ENCODE results near the gene AFMID.

The AFMID gene

GRCh38 chr17:78256707-78257591 lies 69.8 kb downstream of the AFMID start:
- CTCF ChIA-PET, result no interaction called here
- DNase-seq (ENCODE audit: extremely low spot score), result no peak
- POLR2A ChIA-PET, result no interaction called here
- TF ChIP-seq FOXK2 (IDR thresholded peaks at IDR 0.05) (no peak), L3MBTL2 (conservative IDR thresholded peaks at IDR 0.05) (no peak), SUZ12 (IDR thresholded peaks at IDR 0.05) (no peak), HDGF (IDR thresholded peaks at IDR 0.05; ENCODE audit: borderline replicate concordance) (no peak), ZNF384 (IDR thresholded peaks at IDR 0.05) (no peak), FOXA1 (IDR thresholded peaks at IDR 0.05) (no peak), TARDBP (IDR thresholded peaks at IDR 0.05) (no peak), CTBP1 (IDR thresholded peaks at IDR 0.05; ENCODE audit: borderline replicate concordance) (no peak), NFRKB (IDR thresholded peaks at IDR 0.05) (no peak)
